WI38 (cell line): Measurements from ENCODE around the gene KRTAP10-12.

Experiments used
- H3K4me3 ChIP-seq: 2 replicates; pipeline ENCODE4 v1.5.1; 2011; ENCODE audit warnings: low read depth, mild to moderate bottlenecking, control low read depth, low read length
- TF ChIP-seq, protein P1 (sequence below): IDR thresholded peaks from 2 replicates; pipeline ENCODE4 v1.5.1; 2012; ENCODE audit warnings: low read depth, mild to moderate bottlenecking, control low read depth, low read length

The KRTAP10-12 gene

GRCh38 chr21:44711327-44712202, 14.6 kb downstream of the KRTAP10-12 start, which contains the start of gene TSPEAR:
Gene TSPEAR (minus strand): TSS chr21:44711572. CDS start chr21:44711514, 58 bp downstream.
- H3K4me3 ChIP-seq, result no peak within 1 kb of the TSS
- TF ChIP-seq, protein P1, sequence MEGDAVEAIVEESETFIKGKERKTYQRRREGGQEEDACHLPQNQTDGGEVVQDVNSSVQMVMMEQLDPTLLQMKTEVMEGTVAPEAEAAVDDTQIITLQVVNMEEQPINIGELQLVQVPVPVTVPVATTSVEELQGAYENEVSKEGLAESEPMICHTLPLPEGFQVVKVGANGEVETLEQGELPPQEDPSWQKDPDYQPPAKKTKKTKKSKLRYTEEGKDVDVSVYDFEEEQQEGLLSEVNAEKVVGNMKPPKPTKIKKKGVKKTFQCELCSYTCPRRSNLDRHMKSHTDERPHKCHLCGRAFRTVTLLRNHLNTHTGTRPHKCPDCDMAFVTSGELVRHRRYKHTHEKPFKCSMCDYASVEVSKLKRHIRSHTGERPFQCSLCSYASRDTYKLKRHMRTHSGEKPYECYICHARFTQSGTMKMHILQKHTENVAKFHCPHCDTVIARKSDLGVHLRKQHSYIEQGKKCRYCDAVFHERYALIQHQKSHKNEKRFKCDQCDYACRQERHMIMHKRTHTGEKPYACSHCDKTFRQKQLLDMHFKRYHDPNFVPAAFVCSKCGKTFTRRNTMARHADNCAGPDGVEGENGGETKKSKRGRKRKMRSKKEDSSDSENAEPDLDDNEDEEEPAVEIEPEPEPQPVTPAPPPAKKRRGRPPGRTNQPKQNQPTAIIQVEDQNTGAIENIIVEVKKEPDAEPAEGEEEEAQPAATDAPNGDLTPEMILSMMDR, result no peak

- TF ChIP-seq, protein P1, result no peak
- no peak overlapping the region for H3K4me3 ChIP-seq
These were observed 15.4 kb downstream of the KRTAP10-12 start for GRCh38 chr21:44712203-44713028.

GRCh38 chr21:44713130-44713529, 16.2 kb downstream of the KRTAP10-12 start:
- H3K4me3 ChIP-seq, result no peak overlapping the region
- TF ChIP-seq, protein P1, result no peak

- H3K4me3 ChIP-seq, result no peak overlapping the region
- TF ChIP-seq, protein P1, result no peak
These were observed 16.9 kb downstream of the KRTAP10-12 start for GRCh38 chr21:44713846-44714245.

DNA sequence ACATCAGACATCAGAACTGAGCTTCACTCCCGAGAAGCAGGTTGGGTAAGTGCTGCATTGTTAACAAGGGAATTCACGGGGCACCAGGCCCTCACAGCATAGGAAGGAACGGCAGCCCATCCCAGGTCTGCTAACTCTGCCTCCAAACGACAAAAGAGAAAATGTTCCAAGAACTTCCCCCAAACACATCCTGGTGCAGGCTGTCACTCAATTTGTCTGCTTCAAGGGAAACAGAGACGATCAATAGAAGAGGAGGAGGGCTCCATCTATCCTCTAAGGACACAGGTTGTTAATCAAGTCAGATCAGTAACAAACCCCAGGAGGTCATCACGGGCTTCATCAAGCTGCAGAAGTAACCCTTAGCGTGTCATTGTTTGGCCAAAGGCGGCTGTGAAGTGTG, 17.9 kb downstream of the KRTAP10-12 start:
- TF ChIP-seq, protein P1, result no peak
- no peak overlapping the region for H3K4me3 ChIP-seq

- no peak overlapping the region for H3K4me3 ChIP-seq
- TF ChIP-seq, protein P1, result no peak
These were observed 20.0 kb downstream of the KRTAP10-12 start for GRCh38 chr21:44716984-44717383.
